ENCODE measurements around the gene PPARGC1A. TPM values are rescaled to one million over a fixed set of nuclear protein-coding genes. Genes with fewer than 3 reads are reported as not detected.

The PPARGC1A gene
- total and polyA plus RNA-seq, 4 donors: 7.7 to 34.6 (median 16.3) TPM

GRCh38 chr4:23861897-23862296, 27.9 kb downstream of the PPARGC1A start:
- no peaks in the 10 kb centered on the region for H3K9me3 ChIP-seq (ENCODE audit: control insufficient read depth in 4 of 4, low read length in 3 of 4)
- H3K27ac ChIP-seq (ENCODE audit: low read depth in 1 of 2, low read length in 2 of 2): no peak overlapping the region
- 47% methylated on average over 1 of the region's 1 CpG for WGBS
- no peak overlapping the region for H3K9ac ChIP-seq (ENCODE audit: low read depth in 1 of 2, low read length in 2 of 2)
- H3K36me3 ChIP-seq (ENCODE audit: control insufficient read depth in 4 of 4, insufficient read depth in 3 of 4, low read depth in 1 of 4, low read length in 3 of 4): peaks cover 0 to 1% (median 0%) of the 10 kb centered on the region in 4 donors
- no peaks in the 10 kb centered on the region for H3K27me3 ChIP-seq (ENCODE audit: control insufficient read depth in 4 of 4, insufficient read depth in 4 of 4, low read length in 3 of 4)
- TF ChIP-seq FOXA1 (IDR thresholded peaks at IDR 0.05): no peak
- TF ChIP-seq RXRA (IDR thresholded peaks at IDR 0.05): peak in 1 of 2 donors; percentile 12
- TF ChIP-seq HNF4A (conservative IDR thresholded peaks at IDR 0.05): peak in 1 of 2 donors; percentile 16
- H3K4me3 ChIP-seq (ENCODE audit: low read depth in 1 of 3, low read length in 3 of 3): no peak overlapping the region
- H3K4me1 ChIP-seq (ENCODE audit: control insufficient read depth in 4 of 4, insufficient read depth in 4 of 4, low read length in 3 of 4): peaks cover 7 to 18% (median 11%) of the 10 kb centered on the region in 4 donors
- DNase-seq (ENCODE audit: low spot score): no peak

DNA sequence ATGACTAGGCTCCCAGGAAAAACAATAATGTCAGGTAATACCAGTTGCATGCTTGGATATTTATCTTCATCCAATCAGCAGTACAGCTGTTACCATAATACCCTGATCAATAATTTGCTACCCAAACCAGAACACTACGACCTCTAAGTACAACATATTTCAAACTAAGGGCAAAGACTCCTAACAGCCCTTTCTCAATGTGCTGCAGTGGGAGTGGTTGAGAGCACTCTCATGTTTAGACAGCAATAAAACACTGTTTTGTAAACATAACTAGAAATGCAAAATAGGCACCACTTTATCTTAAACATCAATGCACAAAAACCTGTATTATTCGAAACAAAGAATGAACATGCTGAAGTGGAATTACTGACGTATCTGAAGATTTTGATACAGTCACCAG, 28.9 kb downstream of the PPARGC1A start:
- no peak overlapping the region for H3K4me3 ChIP-seq (ENCODE audit: low read depth in 1 of 3, low read length in 3 of 3)
- TF ChIP-seq, protein P1, sequence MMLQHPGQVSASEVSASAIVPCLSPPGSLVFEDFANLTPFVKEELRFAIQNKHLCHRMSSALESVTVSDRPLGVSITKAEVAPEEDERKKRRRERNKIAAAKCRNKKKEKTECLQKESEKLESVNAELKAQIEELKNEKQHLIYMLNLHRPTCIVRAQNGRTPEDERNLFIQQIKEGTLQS (IDR thresholded peaks at IDR 0.05): no peak
- peak in 1 of 2 donors; percentile 73 for TF ChIP-seq HNF4A (conservative IDR thresholded peaks at IDR 0.05)
- DNase-seq (ENCODE audit: low spot score): no peak
- H3K27ac ChIP-seq (ENCODE audit: low read depth in 1 of 2, low read length in 2 of 2): no peak overlapping the region
- H3K4me1 ChIP-seq (ENCODE audit: control insufficient read depth in 4 of 4, insufficient read depth in 4 of 4, low read length in 3 of 4): peaks cover 7 to 21% (median 11%) of the 10 kb centered on the region in 4 donors
- no peaks in the 10 kb centered on the region for H3K9me3 ChIP-seq (ENCODE audit: control insufficient read depth in 4 of 4, low read length in 3 of 4)
- no peaks in the 10 kb centered on the region for H3K27me3 ChIP-seq (ENCODE audit: control insufficient read depth in 4 of 4, insufficient read depth in 4 of 4, low read length in 3 of 4)
- no peak overlapping the region for H3K9ac ChIP-seq (ENCODE audit: low read depth in 1 of 2, low read length in 2 of 2)
- H3K36me3 ChIP-seq (ENCODE audit: control insufficient read depth in 4 of 4, insufficient read depth in 3 of 4, low read depth in 1 of 4, low read length in 3 of 4): peaks cover 0 to 1% (median 0%) of the 10 kb centered on the region in 4 donors
- WGBS: 73% methylated on average over 3 of the region's 3 CpGs

- Histone ChIP-seq H3K9me3 (ENCODE audit: control insufficient read depth in 4 of 4, low read length in 3 of 4) (no peaks in the 10 kb centered on the region), H3K9ac (ENCODE audit: low read depth in 1 of 2, low read length in 2 of 2) (no peak overlapping the region), H3K27me3 (ENCODE audit: control insufficient read depth in 4 of 4, insufficient read depth in 4 of 4, low read length in 3 of 4) (no peaks in the 10 kb centered on the region), H3K4me3 (ENCODE audit: low read depth in 1 of 3, low read length in 3 of 3) (no peak overlapping the region), H3K4me1 (ENCODE audit: control insufficient read depth in 4 of 4, insufficient read depth in 4 of 4, low read length in 3 of 4) (peaks cover 0 to 8% (median 3%) of the 10 kb centered on the region in 4 donors), H3K36me3 (ENCODE audit: control insufficient read depth in 4 of 4, insufficient read depth in 3 of 4, low read depth in 1 of 4, low read length in 3 of 4) (peaks cover 0 to 1% (median 0%) of the 10 kb centered on the region in 4 donors), H3K27ac (ENCODE audit: low read depth in 1 of 2, low read length in 2 of 2) (no peak overlapping the region)
- WGBS: 77% methylated on average over 4 of the region's 4 CpGs
- no peak for DNase-seq (ENCODE audit: low spot score)
- TF ChIP-seq YY1 (IDR thresholded peaks at IDR 0.05) (no peak), RAD21 (IDR thresholded peaks at IDR 0.05) (peak; percentile 53 to 58)
These were observed 32.4 kb downstream of the PPARGC1A start for GRCh38 chr4:23857367-23857959.

DNA sequence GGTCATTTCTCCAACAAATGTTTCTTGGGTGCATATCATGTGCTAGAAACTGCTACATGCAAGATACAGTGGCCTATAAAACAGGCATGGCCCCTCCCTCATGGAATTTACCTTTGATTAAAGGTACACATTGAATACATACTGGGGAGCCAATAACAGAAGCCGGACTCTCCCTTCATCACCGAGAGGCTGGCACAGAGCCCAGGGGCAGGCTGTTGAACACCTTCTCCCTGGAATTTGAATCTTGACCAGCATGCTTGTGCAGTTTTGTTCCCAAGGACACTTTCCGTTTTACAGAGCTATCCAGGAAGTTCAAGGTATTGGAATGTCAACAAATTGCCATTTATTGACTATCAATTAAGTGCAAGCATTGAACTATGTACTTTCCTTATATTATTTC, 33.2 kb downstream of the PPARGC1A start:
- Histone ChIP-seq H3K9ac (ENCODE audit: low read depth in 1 of 2, low read length in 2 of 2) (no peak overlapping the region), H3K36me3 (ENCODE audit: control insufficient read depth in 4 of 4, insufficient read depth in 3 of 4, low read depth in 1 of 4, low read length in 3 of 4) (peaks cover 0 to 1% (median 0%) of the 10 kb centered on the region in 4 donors), H3K9me3 (ENCODE audit: control insufficient read depth in 4 of 4, low read length in 3 of 4) (no peaks in the 10 kb centered on the region), H3K4me1 (ENCODE audit: control insufficient read depth in 4 of 4, insufficient read depth in 4 of 4, low read length in 3 of 4) (peaks cover 0 to 7% (median 2%) of the 10 kb centered on the region in 4 donors), H3K27me3 (ENCODE audit: control insufficient read depth in 4 of 4, insufficient read depth in 4 of 4, low read length in 3 of 4) (no peaks in the 10 kb centered on the region), H3K4me3 (ENCODE audit: low read depth in 1 of 3, low read length in 3 of 3) (no peak overlapping the region), H3K27ac (ENCODE audit: low read depth in 1 of 2, low read length in 2 of 2) (no peak overlapping the region)
- no peak for DNase-seq (ENCODE audit: low spot score)
- peak; percentile 6 to 12 for TF ChIP-seq HNF4A (conservative IDR thresholded peaks at IDR 0.05)
- TF ChIP-seq NR2F2 (IDR thresholded peaks at IDR 0.05): no peak
- no peak for TF ChIP-seq HNF4G (IDR thresholded peaks at IDR 0.05)
- WGBS: 38% methylated on average over 3 of the region's 3 CpGs

Data from liver (tissue), 9 donors.